Common myeloid progenitor, CD34-positive (primary cell): ENCODE results near the gene GRIK1.

ENCODE experiments used
- CTCF ChIA-PET: fragments of 350-600 bp; sonication (Branson Sonifier 250); formaldehyde crosslinking; loops from one replicate; lab custom pipeline; 2021; ENCODE audit warnings: antibody characterized with exemption; lab: Charles Lee
- POLR2A ChIA-PET: fragments of 350-600 bp; sonication (Branson Sonifier 250); formaldehyde crosslinking; loops from one replicate; lab custom pipeline; 2021; ENCODE audit warnings: antibody characterized with exemption; lab: Charles Lee
- DNase-seq, 3 donors: peaks; one replicate each; pipeline versions ENCODE4 v3.0.0 to v3.0.0-alpha.2; 2013
- H3K27ac ChIP-seq, 2 experiments: 1 replicate in 1 of 2; 2 replicates in 1 of 2; pipeline ENCODE4 v1.7.0; 2013; ENCODE audit warnings: inconsistent platforms in 2 of 2, low read length in 2 of 2, mild to moderate bottlenecking in 2 of 2, low read depth in 1 of 2, moderate library complexity in 1 of 2; ENCODE audit not compliant: severe bottlenecking in 2 of 2, insufficient read depth in 1 of 2, poor library complexity in 1 of 2
- H3K27me3 ChIP-seq, 5 experiments: replicated peaks in 2 of 5; 1 replicate in 3 of 5; 2 replicates in 2 of 5; pipeline versions ENCODE4 v1.6.1 to v1.7.0; 2013; ENCODE audit warnings: low read length in 4 of 5, mild to moderate bottlenecking in 2 of 5, moderate library complexity in 2 of 5, inconsistent platforms in 1 of 5; ENCODE audit not compliant: insufficient read depth in 5 of 5, control insufficient read depth in 4 of 5
- H3K36me3 ChIP-seq, 4 experiments: 1 replicate in 2 of 4; 2 replicates in 2 of 4; pipeline versions ENCODE4 v1.6.1 to v1.7.0; 2013; ENCODE audit warnings: low read length in 3 of 4, control low read depth in 1 of 4, mild to moderate bottlenecking in 1 of 4; ENCODE audit not compliant: control insufficient read depth in 4 of 4, insufficient read depth in 4 of 4
- H3K4me1 ChIP-seq, 4 experiments: 1 replicate in 3 of 4; 2 replicates in 1 of 4; pipeline versions ENCODE4 v1.6.1 to v1.7.1; 2013; ENCODE audit warnings: low read length in 3 of 4, mild to moderate bottlenecking in 3 of 4, control low read depth in 1 of 4, inconsistent platforms in 1 of 4, moderate library complexity in 1 of 4; ENCODE audit not compliant: control insufficient read depth in 4 of 4, insufficient read depth in 4 of 4; ENCODE audit errors: control extremely low read depth in 1 of 4
- H3K4me3 ChIP-seq, 7 experiments: 1 replicate in 4 of 7; 2 replicates in 3 of 7; pipeline versions ENCODE4 v1.5.1 to v1.7.0; 2013; ENCODE audit warnings: mild to moderate bottlenecking in 7 of 7, low read length in 6 of 7, moderate library complexity in 6 of 7, inconsistent platforms in 2 of 7, low read depth in 2 of 7, control low read depth in 1 of 7; ENCODE audit not compliant: insufficient read depth in 4 of 7, control insufficient read depth in 1 of 7; ENCODE audit errors: extremely low read depth in 1 of 7
- H3K9me3 ChIP-seq, 5 experiments: 1 replicate in 4 of 5; 2 replicates in 1 of 5; pipeline versions ENCODE4 v1.6.1 to v1.7.1; 2013; ENCODE audit warnings: low read length in 4 of 5, mild to moderate bottlenecking in 2 of 5, inconsistent platforms in 1 of 5, low read depth in 1 of 5, moderate library complexity in 1 of 5; ENCODE audit not compliant: control insufficient read depth in 4 of 5, insufficient read depth in 2 of 5; ENCODE audit errors: control extremely low read depth in 1 of 5
- WGBS: methylation state at CpG from one replicate; pipeline ENCODE4 v1.1.5; 2013; ENCODE audit not compliant: insufficient coverage; 5-methylcytosine and 5-hydroxymethylcytosine counted together

GRIK1 gene

DNA sequence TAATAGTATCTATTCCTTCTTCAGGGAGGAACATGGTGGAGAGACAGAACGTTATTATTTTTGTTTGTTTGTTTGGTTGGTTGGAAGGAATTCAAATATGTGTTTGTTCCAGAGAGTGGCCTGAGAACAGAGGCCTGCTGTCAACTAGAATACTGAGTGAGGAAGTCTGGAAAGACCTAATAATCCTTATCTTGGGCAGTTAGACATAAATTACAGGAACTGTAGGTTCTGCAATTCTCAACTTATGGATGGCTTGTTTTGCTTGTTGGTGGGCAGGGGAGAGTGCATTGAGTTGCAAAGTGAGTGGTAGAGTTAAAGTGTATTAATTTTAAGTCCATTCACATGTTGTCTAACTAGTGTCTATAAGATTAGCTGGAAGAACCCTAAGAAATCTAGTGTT, 443.5 kb downstream of the GRIK1 start:
- CTCF ChIA-PET = interaction anchor here (1.0 kb wide), 1 partner anchor 20 kb away, joined by 3 read pairs; no protein-coding TSS in a partner anchor
- H3K4me1 ChIP-seq = peaks cover 0 to 11% (median 2%) of the 10 kb centered on the region in 4 experiments
- 0% methylated on average over 1 of the region's 1 CpG for WGBS
- peak; percentile 6 to 67 (median 36) for DNase-seq
- peaks cover 0 to 17% (median 7%) of the 10 kb centered on the region in 5 experiments for H3K9me3 ChIP-seq
- H3K27ac ChIP-seq = no peak overlapping the region
- H3K4me3 ChIP-seq = no peak overlapping the region
- no peaks in the 10 kb centered on the region for H3K36me3 ChIP-seq
- H3K27me3 ChIP-seq = no peaks in the 10 kb centered on the region
- POLR2A ChIA-PET = no interaction called here

DNA sequence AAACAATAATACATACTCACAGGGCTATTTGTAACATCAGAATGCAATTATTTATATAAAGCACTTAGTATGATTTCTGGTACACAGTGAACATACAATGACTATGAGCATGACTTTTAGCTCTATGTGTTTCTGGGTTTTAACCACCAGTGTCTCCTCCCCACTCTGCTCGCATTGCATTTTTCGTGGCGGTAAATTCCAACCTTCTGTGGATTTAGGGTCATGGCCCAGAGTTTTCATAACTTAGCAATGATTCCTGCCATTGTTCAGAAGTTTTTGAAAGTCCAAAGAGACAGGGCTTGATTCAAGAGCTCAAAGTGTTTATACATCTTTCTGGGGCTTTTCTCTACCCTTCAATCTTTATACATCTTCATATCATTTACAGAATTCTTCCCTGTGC, 449.8 kb downstream of the GRIK1 start:
- Histone ChIP-seq H3K27me3 (peaks cover 0 to 10% (median 3%) of the 10 kb centered on the region in 5 experiments), H3K4me3 (no peak overlapping the region), H3K36me3 (no peaks in the 10 kb centered on the region), H3K4me1 (no peaks in the 10 kb centered on the region), H3K9me3 (peaks cover 0 to 1% (median 1%) of the 10 kb centered on the region in 5 experiments), H3K27ac (no peak overlapping the region)
- ChIA-PET POLR2A (no interaction called here), CTCF (no interaction called here)
- DNase-seq = no peak
- no CpG with 5 or more reads among the region's 3 CpGs for WGBS

DNA sequence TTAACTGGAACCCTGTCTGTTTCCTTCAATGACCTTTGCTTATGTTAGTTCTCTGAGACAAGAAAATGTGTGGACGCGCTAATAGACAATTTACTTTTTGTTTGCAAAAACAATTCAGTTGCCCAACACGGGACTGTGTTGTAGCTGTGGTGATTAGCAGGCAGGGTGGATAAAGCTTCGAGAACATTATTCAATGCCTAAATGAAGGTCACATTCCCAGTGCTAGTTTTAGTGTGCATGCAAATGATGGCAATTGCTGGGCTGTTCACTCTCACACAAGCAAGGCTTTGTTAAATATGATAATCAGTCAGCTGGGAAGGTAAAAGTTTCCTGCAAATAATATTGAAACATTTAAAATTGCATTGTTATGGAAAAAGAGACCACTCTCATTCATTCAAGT, 452.6 kb downstream of the GRIK1 start:
- Histone ChIP-seq H3K36me3 (no peaks in the 10 kb centered on the region), H3K4me3 (no peak overlapping the region), H3K27me3 (peaks cover 0 to 20% (median 5%) of the 10 kb centered on the region in 5 experiments), H3K4me1 (peaks cover 0 to 4% (median 2%) of the 10 kb centered on the region in 4 experiments), H3K9me3 (peaks cover 1 to 13% (median 7%) of the 10 kb centered on the region in 5 experiments), H3K27ac (no peak overlapping the region)
- WGBS = 50% methylated on average over 2 of the region's 4 CpGs
- CTCF ChIA-PET = interaction anchor here (1.2 kb wide), 1 partner anchor 9 kb away, joined by 3 read pairs; no protein-coding TSS in a partner anchor
- no peak for DNase-seq
- POLR2A ChIA-PET = no interaction called here
